IPS DF 4.7 (cell line): ENCODE data around the gene ZNF484.
"Not testable (repeated sequence)": the region's sequence is repeated elsewhere in the genome, so short reads cannot be mapped to it uniquely, and the experiment has no call there.

Experiments used
- DNase-seq: peaks from one replicate; pipeline ENCODE4 v3.0.0-alpha.2; 2013; ENCODE audit warnings: low spot score; ENCODE audit errors: extremely low read depth

ZNF484 gene

DNA sequence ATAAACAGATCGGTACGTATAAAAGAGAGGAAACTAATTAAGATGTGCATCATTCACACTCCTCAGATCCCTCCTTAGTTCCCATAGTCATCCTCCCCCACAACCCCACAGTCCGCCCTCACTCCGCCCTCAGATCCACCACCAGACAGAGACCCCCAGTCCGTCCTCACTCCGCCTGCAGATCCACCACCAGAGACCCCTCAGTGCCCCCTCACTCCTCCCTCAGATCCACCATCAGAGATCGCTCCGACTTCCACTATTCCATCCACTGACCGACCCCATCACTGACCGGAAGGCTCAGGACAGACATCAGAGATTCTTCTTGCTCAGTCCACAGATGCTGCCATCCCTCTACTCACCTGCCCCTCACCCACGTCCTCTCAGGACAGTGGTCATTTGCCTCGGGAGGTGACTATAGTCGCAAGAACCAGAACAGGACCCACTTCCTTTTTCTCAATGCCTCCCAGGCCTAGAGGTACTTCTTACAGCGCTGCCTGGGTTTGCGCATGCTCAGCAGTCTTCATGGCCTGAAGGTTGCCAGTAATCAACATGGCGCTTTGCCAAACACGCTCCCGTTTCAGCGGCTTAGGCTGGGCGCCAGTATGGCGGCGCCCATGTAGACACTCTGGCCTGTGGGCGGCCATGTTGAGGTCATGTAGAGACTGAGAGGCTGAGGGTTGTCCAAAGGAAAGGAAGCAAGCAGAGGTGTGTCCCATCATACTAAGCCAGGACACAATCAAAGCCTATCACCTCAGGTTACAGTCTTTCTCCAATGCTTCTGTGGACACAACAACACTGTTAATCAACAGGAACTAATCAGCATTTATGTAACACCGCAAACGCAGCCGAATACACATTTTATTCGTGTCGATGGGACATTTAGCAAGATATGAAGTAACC is at the start of gene ZNF484:
ZNF484 (minus strand) TSS at position 508 of the 900 bp plus-strand sequence. CDS start 3,009 bp downstream, outside the sequence.
- peak; percentile 95 for DNase-seq

GRCh38 chr9:92920437-92920836 is 42.6 kb upstream of the ZNF484 start:
- no peak for DNase-seq

GRCh38 chr9:92917176-92917800 is 39.5 kb upstream of the ZNF484 start:
- no peak for DNase-seq

GRCh38 chr9:92911511-92912475 is 34.0 kb upstream of the ZNF484 start:
- DNase-seq = no peak

DNA sequence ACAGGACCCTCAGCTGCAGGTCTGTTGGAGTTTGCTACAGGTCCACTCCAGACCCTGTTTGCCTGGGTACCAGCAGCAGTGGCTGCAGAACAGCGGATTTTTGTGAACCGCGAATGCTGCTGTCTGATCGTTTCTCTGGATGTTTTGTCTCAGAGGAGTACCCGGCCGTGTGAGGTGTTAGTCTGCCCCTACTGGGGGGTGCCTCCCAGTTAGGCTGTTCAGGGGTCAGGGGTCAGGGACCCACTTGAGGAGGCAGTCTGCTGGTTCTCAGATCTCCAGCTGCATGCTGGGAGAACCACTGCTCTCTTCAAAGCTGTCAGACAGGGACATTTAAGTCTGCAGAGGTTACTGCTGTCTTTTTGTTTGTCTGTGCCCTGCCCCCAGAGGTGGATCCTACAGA is 27.3 kb upstream of the ZNF484 start:
- DNase-seq = not testable (repeated sequence)

DNA sequence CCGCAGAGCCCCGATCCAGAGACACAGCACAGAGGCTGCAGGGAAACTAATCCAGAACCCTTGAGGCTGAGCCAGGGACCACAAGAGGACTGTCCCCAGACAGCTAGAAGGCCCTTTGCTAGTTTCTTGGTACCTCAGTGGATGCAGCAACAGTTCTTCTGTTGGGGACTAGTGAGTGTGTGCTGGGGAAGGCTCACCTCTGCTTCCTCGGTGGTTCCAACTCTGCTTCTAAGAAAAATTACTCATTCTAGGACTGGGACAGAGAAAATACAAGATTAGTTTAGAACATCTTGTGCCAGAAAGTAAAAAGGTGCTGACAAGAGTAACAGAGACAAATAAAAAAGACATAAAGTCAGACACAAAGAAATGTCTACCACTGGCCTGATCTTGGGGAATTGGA is 19.5 kb upstream of the ZNF484 start:
- DNase-seq = no peak

DNA sequence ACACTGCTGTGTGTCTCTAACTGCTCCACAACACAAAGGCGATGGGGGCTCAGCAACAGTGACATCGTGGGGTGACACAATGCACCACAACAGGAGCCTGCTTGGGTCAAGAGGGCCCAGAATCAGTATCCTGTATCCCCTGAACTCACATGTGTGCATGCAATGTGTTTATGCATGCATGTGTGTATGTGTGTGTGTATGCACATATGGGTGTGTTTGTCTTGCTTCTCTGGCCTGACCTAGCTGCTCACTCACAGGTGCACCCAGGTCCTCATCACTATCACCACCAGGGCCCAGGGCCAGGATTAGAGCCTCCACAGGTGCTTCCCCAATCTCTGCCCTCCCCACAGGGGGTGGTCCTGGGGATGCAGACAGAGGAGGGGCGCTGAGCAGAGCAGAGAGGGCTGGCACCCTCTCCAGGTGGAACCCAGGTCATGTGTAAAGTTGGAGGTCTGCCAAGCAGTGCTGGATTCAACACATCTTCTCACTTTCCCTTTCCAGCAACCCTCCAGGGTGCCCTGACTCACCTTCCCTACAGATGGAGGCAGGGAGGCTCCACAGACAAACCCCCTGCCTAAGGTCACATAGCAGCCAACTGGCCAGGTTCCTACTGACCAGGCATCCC is 18.1 kb upstream of the ZNF484 start:
- DNase-seq = no peak

- no peak for DNase-seq
Measured at GRCh38 chr9:92894711-92895362, 17.0 kb upstream of the ZNF484 start.

DNA sequence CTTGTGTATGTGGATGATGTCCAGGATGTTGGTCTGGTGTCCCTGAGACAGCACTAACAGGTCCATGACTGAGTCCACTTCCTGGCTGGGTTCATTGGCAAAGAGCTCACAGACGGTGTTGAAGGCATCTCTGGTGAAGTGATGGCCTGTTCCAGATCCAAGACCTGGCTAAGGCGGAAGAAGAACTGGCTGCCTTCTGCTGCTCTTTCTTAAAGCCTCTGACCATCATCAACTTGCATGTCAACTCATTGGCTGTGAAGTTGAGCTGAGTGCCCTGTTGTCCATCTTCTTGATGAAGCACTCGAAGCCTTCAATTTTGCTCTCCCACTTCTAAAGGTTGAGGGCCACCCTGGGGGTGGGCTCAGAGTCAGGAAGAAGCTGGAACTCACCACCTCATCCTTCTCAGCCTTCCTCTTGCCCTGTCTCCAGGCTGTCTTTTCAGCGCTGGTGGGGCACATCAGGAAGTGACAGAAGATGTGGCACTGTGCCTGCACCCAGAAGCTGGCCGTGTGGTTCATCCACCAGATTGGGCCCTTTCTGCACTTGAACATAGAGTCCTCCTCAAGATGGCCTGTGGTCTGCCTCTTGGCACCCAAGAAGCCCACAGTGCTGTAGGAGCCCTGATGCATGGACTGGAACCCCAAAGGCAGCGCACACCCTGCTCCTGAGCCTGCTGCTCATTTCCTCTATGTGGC is 16.2 kb upstream of the ZNF484 start:
- not testable (repeated sequence) for DNase-seq

DNA sequence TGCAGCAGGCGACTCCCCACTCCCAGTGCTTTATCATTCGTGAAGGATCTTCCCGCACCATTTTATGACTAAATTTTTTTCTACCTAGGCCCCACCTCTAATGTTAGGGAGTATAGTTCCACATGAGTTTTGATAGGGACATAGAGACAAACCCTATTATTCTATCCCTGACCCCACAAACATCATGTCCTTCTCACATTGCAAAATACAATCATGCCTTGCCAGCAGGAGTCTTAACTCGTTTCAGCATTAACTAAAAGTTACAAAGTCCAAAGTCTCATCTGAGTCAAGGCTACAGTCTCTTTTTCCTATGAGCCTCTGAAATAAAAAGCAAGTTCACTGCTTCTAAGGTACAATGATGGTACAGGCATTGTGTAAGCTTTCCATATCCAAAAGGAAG is 14.4 kb upstream of the ZNF484 start:
- not testable (repeated sequence) for DNase-seq

GRCh38 chr9:92890761-92891160 is 12.9 kb upstream of the ZNF484 start:
- no peak for DNase-seq

DNA sequence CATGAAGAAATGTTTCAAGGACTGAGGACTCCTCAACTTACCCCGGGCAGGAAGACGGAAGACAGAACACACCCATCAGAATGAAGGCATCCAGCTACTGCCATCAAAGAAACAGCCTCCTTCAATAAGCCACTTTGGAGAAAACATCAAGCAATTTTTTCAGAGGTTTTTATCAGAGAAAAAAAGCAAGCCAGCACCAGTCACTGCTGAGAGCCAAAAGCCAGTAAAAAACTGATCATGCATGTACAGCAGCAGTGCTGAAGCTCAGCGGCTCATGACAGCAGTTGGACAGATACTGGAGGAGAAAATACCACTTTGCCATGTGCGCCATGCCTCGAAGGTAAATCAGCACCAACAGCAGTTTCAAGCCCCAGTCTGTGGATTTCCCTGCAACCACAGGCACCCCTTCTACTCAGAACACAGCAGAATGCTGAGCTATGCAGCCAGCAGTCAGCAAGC is 10.1 kb upstream of the ZNF484 start:
- DNase-seq = no peak

DNA sequence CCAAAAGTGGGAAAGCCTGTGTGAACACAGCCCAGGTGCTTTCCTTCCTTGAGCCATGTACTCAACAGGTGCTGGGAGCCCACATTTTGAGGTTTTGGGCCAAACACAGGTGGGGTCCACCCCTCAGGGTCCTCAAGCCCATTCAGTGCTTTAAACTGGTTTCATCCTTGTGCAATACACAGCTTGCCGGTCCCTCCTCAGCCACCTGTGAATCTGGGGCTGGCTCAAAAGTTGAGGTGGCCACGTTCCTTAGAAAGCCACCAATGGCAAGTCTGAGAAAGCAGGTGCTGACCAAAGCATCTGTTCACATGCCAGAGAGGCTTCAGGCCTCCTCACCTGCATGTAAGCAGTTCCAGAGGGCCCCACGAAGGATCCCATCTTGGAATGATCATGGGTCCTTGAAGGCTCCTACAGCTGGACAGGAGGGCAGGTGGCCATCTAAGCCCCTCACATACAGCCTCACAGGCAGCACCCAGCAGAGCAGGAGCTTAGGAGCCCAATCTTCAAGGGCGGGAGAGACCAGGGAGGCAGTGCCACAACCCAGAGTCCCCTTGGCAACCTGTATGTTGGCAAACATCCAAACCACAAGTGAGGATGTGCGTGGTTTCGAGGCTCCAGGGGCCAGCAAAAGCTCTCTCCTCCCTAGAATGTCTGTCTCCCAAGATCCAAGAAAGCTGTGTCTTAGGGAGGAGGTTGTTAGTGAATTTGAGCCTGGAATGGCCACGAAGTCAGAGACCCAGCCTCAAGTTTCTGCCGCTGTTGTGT is 9.2 kb upstream of the ZNF484 start:
- DNase-seq = not testable (repeated sequence)

- not testable (repeated sequence) for DNase-seq
Measured at GRCh38 chr9:92883666-92884405, 6.0 kb upstream of the ZNF484 start.

DNA sequence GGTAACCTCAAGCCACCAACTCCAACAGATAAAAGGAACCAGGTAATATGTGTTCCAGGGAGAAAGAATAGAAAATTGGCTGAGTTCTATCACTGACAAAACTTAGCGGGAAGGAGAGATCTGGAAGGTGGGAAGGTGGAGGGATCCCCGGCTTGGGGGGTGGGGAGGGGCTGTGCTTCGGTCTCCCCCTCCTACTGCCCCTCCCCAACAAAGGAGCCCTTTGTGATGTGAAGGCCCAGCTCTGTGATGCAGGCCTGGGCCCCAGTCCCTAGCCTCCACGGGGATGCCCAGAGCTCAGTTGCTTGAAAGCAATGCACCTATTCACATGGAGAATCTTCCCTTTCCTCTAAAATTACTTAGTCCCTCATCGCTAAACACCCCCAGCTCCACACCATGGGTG is 4.4 kb upstream of the ZNF484 start:
- DNase-seq = no peak

GRCh38 chr9:92875373-92875772 is 2.5 kb downstream of the ZNF484 start:
- DNase-seq = no peak

- no peak for DNase-seq
Measured at GRCh38 chr9:92870289-92870688, 7.5 kb downstream of the ZNF484 start.

DNA sequence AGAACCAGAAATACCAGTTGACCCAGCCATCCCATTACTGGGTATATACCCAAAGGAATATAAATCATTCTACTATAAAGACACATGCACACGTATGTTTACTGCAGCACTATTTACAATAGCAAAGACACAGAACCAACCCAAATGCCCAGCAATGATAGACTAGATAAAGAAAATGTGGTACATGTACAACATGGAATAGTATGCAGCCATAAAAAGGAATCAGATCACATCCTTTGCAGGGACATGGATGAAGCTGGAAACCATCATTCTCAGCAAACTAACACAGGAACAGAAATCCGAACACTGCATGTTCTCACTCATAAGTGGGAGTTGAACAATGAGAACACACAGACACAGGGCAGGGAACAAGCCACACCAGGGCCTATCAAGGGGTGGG is 11.2 kb downstream of the ZNF484 start:
- not testable (repeated sequence) for DNase-seq
